BJ (cell line): ENCODE data around the gene PDCD7. TPM values are rescaled to one million over a fixed set of nuclear protein-coding genes. Genes with fewer than 3 reads are reported as not detected.

Source experiments
- CTCF ChIA-PET: fragments of 350-600 bp; formaldehyde crosslinking; extraction: SDS; loops from one replicate; lab custom pipeline; 2021; ENCODE audit warnings: antibody characterized with exemption, inconsistent platforms; lab: Yijun Ruan, JAX
- POLR2A ChIA-PET: fragments of 300-600 bp; sonication (Branson Sonifier 250); formaldehyde crosslinking; extraction: SDS; loops from one replicate; lab custom pipeline; 2021; ENCODE audit warnings: antibody characterized with exemption; lab: Charles Lee
- DNase-seq: peaks from one replicate; pipeline ENCODE4 v3.0.0-alpha.2; 2011; ENCODE audit warnings: low read depth
- H3K27me3 ChIP-seq: 2 replicates; pipeline ENCODE4 v1.6.0; 2011; ENCODE audit warnings: low read length; ENCODE audit not compliant: control insufficient read depth, insufficient read depth
- H3K36me3 ChIP-seq: 2 replicates; pipeline ENCODE4 v1.5.1; 2011; ENCODE audit warnings: low read length; ENCODE audit not compliant: control insufficient read depth, insufficient read depth
- H3K4me3 ChIP-seq: 2 replicates; pipeline ENCODE4 v1.5.1; 2011; ENCODE audit warnings: low read depth, mild to moderate bottlenecking, control low read depth, low read length
- CTCF ChIP-seq: IDR thresholded peaks from 2 replicates; pipeline ENCODE4 v1.5.1; 2011; ENCODE audit warnings: low read depth, mild to moderate bottlenecking, control low read depth, inconsistent platforms, low read length, moderate library complexity; ENCODE audit not compliant: insufficient read depth
- polyA plus RNA-seq: library from polyadenylated mRNA; depleted of rRNA; stranded (reverse); fragments of >200 nt; gene quantifications from 2 replicates; pipeline ENCODE4 v1.2.3, GENCODE V29; 2011

Gene PDCD7
- polyA plus RNA-seq, 1 experiment: 12.0 TPM

- ChIA-PET CTCF (no interaction called here), POLR2A (no interaction called here)
- Histone ChIP-seq H3K36me3 (peaks cover 9% of the 10 kb centered on the region), H3K4me3 (no peak overlapping the region), H3K27me3 (no peaks in the 10 kb centered on the region)
- TF ChIP-seq CTCF: no peak
- DNase-seq: no peak
These were observed 32.3 kb upstream of the PDCD7 start for GRCh38 chr15:65165875-65166274.

DNA sequence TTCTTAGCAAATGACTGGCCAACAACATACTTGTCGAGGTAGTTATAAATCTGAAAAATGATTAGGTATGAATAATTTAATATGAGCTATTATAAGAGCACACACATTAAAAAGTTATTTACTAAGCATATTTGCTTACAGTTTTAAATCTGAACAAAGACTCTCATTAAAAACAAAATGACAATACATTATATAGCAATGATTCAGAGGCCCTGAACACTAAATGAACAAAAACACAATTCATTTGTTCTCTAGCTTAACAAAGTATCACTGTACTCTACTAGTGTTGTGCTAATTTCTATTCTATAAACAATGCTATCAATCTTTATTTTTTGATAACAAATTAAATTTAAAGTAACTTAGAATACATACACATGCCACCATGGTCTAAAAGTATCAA, 30.5 kb upstream of the PDCD7 start:
- ChIA-PET CTCF (interaction anchor here (1.0 kb wide), 1 partner anchor 13 kb away, joined by 3 read pairs; no protein-coding TSS in a partner anchor), POLR2A (no interaction called here)
- Histone ChIP-seq H3K4me3 (no peak overlapping the region), H3K36me3 (peaks cover 4% of the 10 kb centered on the region), H3K27me3 (no peaks in the 10 kb centered on the region)
- no peak for DNase-seq
- TF ChIP-seq CTCF: no peak

DNA sequence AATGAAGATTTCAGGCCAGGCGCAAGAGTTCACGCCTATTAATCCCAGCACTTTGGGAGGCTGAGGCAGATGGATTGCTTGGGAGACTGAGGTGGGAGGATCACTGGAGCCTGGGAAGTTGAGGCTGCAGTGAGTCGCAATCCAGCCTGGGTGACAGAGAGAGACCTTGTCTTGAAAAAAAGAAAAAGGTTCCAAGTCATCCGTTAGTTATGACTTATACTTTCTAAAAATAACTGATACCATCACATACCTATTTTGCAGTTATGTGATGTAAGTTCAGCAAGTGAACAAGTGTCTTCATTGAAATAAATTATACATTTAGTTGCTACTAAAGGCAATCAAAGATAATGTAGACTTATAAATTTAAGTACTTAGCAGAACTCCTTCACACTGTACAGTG, 29.4 kb upstream of the PDCD7 start:
- ChIA-PET POLR2A (no interaction called here), CTCF (no interaction called here)
- Histone ChIP-seq H3K36me3 (peaks cover 4% of the 10 kb centered on the region), H3K27me3 (no peaks in the 10 kb centered on the region), H3K4me3 (no peak overlapping the region)
- TF ChIP-seq CTCF: no peak
- DNase-seq: no peak

- H3K27me3 ChIP-seq: no peaks in the 10 kb centered on the region
- DNase-seq: no peak
- TF ChIP-seq CTCF: no peak
- peaks cover 3% of the 10 kb centered on the region for H3K36me3 ChIP-seq
- POLR2A ChIA-PET: no interaction called here
- CTCF ChIA-PET: no interaction called here
- H3K4me3 ChIP-seq: no peak overlapping the region
These were observed 23.1 kb upstream of the PDCD7 start for GRCh38 chr15:65156692-65157091.

- CTCF ChIA-PET: no interaction called here
- no peak for DNase-seq
- peaks cover 3% of the 10 kb centered on the region for H3K36me3 ChIP-seq
- H3K4me3 ChIP-seq: no peak overlapping the region
- no peaks in the 10 kb centered on the region for H3K27me3 ChIP-seq
- no peak for TF ChIP-seq CTCF
- POLR2A ChIA-PET: no interaction called here
These were observed 21.1 kb upstream of the PDCD7 start for GRCh38 chr15:65154720-65155119.
